NCI-H748 treated with DMSO at 0.1 percent for 48 hours (cell line): ENCODE measurements around the gene B9D1.

Experiments used
- DNase-seq: peaks from one replicate; lab custom pipeline; 2025; lab: John Stamatoyannopoulos, UW

B9D1 gene, protein sequence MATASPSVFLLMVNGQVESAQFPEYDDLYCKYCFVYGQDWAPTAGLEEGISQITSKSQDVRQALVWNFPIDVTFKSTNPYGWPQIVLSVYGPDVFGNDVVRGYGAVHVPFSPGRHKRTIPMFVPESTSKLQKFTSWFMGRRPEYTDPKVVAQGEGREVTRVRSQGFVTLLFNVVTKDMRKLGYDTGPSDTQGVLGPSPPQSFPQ

DNA sequence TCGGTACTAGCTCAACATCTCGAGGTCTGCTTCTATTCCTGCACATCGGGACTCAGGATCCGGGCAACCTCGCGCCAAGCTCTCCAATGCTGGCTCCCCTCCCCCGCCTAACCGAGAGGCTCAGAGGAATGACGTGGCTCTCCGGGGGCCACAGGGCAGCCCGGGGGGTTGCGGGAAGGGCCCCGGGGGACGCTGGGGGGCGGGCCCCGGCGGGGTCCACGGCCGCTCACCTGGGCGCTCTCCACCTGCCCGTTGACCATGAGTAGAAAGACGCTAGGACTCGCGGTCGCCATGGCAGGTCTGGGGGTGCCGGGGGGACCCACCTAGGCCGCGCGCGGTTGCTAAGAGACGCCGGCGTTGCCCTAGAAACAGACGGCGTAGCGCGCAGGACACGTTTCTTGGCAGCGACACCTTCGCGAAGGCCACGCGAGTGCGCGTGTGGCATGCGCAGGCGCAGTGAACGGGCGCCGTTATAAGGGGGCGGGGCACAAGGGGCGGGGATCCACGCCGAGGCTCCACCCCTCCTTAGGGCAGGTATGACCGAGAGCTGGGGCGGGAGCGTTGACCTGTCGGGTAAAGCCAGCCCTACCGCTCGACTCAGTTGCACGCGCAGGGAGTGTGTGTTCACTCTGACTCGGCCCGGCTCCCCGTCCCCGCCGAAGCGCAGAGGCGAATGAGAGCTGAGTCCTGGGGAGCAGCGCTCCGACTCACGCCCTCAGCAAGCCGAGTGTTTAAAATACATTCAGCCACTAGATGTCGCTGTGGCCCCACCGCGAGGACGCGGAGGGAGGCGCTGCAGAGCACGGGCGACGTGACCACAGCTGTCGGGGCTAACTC is at the start of gene B9D1:
Gene B9D1, minus strand, starts transcription at position 447 of the 837 bp plus-strand sequence. Its CDS starts 154 bp downstream, at position 293.
- peak; percentile 97 for DNase-seq

DNA sequence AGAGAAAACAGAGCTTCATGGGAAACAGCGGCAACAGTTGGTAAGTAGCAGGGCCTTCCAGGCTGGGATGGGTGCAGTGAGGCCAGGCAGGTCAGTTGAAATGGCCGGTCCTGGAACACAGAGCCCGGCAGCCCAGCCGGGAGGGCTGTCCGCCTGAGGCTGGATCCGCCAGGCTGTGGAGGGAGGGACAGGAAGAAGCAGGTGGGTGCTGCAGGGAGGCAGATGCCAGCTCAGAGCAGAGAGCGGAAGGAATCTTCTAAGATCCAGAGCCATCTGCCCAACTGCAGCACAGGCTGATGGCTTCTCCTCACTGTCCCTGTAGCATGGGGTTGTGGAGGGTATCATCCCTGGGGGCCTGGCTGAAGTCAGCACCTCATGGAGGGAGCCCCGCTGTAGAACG is 49.1 kb upstream of the B9D1 start:
- DNase-seq, result no peak

DNA sequence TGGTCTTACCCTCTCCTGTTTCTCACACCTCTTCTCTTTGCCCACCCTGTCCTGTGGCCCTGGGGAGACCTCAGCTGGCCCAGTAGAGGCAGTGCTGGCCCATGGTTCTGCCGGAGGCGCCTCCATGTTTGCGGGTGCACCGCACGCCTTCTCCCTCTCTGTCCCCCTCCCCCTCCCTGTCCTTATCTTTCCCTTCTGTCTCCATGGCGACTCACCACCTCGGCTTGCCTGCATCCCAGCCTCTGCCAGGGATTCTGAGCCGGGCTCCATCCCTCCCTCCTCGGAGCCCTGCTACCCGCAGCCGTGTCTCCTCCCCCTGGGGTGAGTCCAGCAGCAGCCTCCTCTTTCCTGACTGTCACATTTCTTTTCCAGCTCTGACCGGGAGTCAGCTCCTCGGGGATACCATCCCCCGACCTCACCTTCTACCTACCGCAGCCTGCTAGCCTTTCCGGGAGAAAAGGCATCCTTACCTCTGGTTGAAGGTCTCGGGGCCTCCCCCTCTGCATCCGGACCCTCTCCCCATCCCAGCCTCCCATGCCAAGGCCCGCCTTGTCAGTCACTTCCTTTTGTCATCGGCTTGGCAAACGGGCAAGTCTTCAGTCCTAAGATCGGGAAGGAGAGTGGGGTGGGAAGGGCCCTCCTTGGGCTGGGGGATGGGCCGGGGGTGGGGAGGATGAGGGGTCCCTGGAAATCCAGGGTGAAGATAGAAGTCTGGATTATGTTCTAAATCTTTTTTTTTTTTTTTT is 48.5 kb upstream of the B9D1 start, which contains the start of gene RNF112:
Gene RNF112, plus strand, starts transcription at position 358 of the 746 bp plus-strand sequence. Its CDS starts 177 bp downstream, at position 535.
- no peak for DNase-seq

DNA sequence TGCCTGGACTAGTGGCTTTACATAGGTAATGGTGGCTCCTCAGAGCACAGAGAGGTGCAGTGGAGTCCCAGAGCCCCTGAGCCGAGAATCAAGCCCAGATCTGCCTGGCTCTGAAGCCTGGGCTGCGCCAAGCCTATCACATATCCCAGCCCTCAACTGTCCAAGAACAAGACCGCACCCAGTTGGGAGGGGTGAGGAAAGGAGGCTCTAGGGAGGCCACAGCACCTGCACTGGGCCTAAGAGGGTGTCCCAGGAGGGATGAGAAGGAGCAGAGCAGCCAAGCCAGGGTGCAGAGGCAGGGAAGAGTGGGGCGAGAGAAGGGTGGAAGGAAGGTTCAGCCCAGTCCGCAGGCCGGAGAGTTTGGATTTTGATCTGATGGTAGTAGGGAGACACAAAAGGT is 47.6 kb upstream of the B9D1 start:
- DNase-seq, result no peak

DNA sequence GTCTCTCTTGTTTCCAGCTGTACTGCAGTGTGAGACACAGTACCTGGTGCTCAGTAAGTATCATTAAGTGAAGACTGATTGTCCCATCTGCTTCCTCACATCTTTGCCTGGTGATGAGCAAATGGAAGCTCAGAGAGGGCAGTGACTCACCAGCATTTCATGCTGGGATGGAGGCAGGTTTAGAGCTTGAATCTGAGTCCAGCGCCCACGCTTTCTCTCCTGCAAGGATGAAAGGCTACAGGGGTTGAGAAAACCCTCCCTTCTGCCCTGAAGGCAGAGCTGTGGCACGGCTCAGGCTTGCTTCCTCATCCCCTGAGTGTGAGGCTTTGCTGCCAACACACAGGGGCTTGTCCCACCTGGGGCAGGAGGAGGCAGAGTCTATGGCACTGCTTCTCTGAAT is 47.0 kb upstream of the B9D1 start:
- no peak for DNase-seq

DNA sequence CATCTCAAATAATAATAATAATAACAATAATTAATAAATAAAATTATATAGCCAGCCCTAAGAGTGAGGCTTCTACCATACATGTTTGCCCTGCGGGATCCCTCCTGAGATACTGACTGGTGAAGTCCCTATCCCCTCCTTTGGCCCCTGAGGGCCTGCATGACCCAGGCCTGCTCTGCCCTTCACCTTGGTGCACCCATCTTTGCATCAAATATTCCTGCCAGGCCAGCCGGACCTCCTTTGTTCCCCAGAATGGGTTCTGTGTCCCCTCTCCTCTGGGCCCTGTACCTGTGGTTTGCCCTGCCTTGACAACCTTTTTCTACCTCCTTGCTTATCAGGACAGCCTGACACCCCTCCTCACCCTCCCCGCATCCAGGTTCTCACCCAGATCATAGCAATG is 46.5 kb upstream of the B9D1 start:
- no peak for DNase-seq

DNA sequence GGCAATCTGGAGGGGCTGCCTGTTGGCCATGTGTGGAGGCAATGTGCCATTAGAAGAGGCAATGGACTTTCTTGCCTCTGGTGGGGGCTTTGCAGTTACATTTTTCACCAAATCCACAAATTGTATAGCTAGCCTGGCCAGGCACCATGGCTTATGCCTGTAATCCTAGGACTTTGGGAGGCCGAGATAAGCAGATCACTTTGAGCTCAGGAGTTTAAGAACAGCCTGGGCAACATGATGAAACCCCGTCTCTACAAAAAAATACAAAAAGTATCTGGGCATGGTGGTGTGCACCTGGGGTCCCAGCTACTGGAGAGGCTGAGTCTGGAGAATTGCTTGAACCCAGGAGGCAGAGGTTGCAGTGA is 45.8 kb upstream of the B9D1 start:
- no peak for DNase-seq

DNA sequence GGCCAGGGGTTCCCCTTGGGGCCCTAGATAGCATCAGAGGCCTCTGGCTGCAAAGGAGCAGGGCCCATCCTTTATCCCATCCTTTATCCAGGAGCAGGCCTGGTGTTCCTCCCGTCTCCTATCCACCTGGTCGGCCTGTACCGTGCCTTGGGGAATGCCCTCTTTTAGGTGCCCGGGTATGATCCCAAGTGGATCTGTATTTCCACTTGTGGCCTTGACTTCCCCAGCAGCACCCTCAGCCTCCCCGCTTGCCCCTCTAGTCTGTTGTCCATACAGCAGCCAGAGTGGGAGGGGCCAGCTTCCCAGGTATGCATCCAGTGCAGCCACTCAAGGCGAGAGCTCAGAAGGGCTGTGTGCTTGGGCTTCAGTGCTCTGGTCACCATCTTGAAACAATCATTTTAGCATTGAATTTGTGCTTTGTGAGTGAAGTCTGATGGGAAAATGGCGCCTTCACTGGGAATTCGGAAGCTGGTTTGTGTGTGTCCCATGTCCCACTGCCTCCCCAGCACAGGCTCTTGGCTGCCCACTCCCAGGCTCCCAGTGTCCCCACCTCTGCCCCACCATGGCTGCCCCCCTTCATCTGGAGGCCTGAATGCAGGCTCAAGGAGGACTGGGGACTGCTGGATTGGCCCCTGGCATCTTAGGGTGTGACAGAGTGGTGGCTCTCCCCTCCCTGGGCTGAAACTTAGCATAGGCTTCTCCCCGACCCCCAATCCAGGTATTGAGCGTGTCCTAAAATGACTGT is 45.2 kb upstream of the B9D1 start:
- no peak for DNase-seq

DNA sequence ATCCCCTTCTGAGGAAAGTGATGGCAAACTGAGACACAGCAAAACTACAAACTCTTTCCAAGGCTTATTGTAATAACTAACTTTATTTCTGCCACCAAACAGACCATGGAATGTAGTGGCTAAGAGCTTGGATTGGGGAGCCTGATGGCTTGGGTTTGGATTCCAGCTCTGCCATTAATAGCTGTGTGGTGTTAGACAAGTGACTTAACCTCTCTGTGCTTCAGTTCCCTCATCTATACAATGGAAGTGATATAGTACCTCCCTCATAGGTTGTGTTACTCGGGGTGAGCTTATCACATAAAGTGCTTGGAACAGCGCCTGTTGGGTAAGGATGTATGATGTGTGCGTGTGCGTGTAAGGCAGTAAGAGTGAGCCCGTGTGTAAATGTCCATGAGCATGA is 42.6 kb upstream of the B9D1 start:
- no peak for DNase-seq

DNA sequence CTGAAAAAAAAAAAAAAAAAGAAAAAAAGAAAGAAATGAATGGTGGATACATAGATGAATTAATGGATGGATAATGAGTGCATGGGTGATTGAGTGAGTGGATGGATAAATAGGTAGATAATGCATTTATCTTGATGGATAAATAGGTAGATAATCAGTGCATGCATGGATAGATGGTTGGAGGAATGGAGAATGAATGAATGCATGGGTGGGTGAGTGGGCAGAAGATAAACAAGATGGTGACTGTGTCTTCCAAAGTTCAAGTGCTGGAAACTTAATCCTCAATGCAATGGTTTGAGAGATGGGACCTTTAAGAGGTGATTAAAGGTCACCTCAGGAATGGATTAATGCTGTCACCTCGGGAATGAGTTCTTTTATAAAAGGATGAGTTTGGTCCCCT is 41.7 kb upstream of the B9D1 start:
- DNase-seq, result no peak

DNA sequence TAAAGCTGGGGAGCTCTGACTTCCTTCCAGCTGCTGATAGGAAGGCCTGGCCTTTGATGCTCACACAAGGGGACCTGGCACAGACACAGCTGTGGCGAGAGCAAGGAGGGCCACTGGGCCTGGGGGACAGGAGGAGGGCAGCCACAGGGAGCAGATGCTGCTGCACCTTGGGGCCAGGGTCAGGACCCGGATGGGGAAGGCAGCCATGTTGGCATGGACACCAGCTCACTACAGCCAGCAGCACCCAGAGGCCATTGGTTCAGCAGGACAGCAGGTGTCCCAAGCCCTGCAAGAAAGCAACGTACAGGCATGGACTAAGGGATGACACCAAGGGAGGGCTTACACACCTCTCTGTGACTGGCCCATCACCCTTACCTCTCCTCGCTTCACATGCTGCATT is 40.5 kb upstream of the B9D1 start:
- DNase-seq, result no peak

DNA sequence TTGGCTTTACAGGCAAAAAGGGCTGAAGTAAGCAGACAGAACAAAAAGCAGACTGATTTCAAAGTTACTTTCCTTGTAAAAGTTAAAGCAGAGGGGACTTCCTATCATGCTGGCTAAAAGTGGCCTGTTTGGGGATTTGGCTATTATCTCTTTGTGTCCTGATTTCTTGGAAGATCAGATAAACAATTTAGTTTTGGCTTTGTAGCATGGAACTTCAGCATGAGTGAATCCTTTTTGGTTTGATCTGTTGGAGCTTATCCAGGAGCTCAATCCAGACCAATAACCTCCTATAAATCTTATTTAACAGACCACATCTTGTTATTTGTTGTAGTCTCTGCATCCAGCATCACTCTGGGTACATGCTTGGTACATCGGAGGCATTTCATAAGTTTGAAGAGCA is 39.6 kb upstream of the B9D1 start:
- DNase-seq, result no peak

DNA sequence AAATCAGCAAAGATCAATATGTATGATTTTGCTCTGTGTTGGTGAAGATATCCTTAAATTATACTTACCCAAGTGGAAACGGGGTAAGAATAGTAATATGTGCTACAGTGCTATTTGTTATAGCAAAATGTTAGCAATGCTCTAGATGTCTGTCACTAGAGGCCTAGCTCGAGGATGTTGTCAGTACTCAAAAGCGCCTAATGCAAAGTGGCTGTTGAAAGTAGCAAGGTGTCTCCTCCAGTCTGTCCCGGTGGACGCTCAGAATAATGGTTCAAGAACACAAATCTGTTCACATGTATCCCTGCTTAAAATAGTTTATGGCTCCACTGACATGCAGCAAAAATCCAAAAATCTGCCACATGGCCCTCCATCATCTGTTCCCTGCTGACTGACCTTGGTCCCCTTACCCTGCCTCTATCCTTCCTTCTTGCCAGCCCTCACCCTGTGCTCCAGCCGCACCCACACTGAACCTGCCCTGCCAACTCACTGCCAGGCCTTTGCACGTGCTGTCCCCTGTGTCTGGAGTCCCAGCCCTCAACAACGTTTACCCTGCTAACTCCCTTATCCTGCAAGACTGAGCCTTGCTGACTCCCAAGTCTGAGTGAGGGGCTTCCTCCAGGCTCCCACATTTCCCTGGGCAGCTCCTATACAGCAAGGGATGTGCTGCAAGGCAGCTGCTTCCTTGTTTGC is 38.9 kb upstream of the B9D1 start:
- no peak for DNase-seq

DNA sequence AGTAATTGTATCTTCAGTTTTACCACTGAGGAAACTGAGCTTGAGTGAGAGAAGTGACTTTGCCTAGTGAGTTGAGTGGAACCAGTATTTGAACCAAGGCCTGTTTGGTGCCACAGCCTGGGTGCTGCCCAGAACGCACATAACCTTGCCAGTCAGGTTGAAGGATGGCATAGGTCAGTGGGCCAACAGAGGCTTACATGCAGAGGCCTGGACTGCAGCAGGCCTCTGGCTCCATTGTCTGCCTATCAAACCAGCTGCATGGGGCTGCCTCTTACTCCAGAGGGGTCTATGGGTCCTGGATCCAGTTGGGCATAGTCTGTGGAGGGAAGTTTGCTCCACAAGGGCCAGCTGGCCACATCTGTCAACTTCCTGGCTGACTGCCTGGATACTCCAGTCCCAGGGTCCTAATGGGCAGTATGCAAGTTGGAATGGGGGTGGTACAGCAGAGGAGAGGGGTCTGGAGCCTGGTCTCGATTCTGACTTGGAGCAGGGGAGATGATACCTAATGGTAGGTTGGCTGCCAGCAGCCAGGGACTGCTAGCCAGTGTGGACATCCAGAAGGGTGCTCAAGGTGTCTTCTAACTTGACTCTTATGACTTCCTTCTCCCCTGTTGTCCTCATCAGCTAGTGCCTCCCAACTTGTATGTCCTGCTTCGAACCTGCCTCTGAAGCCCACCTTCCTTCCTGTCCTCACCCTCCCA is 37.4 kb upstream of the B9D1 start:
- DNase-seq, result no peak

DNA sequence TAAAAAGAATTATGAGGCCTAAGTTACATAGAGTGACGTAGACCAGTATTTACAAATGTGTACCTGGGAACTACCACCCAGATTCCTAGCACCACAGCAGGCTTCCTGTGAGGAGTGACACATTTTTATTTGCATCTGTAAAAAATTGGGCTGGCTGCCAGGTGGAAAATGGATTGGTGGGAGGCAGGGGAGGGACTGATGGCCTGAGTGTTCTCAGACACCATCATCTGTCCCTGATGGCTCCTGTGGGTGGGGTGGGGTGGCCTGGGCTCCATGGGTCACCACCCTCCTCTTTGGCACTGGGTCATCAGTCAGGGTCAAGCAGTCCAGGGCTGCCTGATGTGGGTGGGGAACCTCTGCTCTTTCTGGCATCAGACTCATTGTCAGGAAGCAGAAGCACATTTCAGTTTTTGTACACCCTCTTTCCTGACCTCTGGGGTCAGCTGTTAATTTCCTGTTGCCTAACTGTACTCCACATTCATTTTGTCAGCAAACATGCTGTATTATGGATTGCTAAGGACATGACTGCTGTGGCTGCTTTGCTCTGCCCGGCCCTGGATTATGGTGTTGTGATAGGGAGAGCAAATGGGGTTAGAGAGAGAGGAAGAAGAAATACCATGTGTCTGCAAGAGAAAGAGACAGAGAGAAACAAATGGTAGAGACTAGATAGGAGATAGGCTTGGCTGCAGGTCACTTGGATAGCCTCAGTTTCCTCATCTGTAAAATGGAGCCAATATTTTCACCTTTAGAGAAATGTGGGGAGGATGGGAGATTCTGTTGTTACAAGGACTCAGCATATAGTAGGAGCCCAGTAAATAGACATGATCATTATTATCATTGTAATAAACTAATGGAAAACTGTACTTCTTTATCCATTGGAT is 36.0 kb upstream of the B9D1 start:
- peak; percentile 33 for DNase-seq

DNA sequence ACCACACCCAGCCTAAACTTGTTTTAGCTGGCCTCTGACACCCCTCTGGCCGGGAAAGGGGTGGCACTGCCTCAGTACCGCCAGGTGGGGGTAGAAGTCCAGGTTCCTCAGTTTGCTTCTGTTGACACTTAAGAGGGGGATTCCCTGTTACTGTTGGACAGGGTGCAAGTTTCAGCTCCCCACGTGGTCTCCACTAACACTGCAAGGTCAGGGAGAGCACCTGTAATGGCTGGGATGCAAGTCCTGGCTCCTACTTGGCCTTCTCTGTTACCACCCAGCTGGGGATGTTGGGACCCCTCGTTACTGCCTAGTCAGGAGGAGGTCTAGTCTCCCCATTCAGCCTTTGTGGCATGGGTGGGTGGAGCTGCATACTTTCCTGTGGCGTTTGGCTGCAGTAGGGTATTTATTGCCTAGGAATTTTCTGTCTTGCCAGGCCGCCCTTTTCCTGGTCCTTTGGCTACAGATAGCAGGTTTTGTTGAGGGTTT is 35.1 kb upstream of the B9D1 start:
- no peak for DNase-seq

DNA sequence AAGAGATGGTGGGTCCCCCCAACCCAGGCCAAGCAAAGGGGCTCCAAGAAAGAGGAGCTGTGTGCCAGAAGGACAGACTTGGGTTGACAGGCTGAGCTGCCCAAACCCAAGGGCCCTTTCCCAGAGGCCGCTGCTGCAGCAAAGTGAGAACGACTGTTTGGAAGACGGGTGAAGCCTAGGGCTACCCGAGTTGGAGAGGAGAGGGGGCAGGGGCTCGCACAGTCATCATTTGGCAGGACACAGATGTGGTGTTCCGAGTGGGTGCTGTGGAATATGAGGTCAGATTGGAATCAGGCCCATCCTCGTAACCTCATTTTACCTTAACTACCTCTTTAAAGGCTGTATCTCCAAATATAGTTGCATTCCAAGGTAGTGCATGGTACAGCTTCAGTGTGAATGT is 29.8 kb upstream of the B9D1 start:
- DNase-seq, result no peak

DNA sequence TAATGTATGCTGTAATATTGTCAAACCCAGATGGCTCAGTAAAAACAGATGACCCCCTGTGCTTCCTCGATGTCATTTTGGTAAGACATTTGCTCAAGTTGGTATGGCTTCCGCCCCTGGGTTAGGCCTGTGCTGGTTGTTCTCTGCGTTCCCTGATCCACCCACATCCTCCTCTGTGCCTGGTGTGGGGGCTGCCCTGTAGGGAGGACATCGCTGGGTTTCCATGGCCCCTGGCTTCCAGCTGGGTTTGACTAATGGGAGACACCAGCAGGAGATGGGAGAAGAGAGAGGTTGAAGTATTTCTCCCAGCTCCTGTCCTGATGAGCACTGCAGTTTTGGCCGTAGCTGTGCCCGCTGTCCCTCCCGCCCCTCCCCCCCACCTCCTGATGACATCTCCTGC is 28.9 kb upstream of the B9D1 start:
- DNase-seq, result no peak

DNA sequence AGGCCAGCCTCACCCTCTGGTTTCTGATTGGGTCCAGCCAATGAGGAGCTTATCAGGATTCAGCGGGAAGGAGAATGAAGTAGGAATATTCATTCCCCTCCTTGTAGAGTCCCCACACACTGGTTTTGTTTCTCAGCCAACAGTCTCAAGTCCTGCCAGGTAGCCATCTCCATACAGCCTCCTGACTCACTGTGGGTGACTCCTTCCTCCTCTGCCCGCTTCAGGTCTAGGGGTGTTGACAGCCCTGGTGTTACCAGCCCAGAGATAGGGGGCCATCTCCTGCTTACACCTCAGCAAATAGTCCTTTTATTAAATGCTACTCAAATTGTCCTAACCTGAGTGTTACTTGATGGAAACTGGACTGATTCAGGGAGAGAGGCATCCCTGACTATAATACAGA is 28.4 kb upstream of the B9D1 start:
- DNase-seq, result no peak
